Measurements from ENCODE around the gene EIF2B4.
A peak's percentile ranks its signal among the peaks of the same experiment; 100 is the strongest.

EIF2B4 gene

DNA sequence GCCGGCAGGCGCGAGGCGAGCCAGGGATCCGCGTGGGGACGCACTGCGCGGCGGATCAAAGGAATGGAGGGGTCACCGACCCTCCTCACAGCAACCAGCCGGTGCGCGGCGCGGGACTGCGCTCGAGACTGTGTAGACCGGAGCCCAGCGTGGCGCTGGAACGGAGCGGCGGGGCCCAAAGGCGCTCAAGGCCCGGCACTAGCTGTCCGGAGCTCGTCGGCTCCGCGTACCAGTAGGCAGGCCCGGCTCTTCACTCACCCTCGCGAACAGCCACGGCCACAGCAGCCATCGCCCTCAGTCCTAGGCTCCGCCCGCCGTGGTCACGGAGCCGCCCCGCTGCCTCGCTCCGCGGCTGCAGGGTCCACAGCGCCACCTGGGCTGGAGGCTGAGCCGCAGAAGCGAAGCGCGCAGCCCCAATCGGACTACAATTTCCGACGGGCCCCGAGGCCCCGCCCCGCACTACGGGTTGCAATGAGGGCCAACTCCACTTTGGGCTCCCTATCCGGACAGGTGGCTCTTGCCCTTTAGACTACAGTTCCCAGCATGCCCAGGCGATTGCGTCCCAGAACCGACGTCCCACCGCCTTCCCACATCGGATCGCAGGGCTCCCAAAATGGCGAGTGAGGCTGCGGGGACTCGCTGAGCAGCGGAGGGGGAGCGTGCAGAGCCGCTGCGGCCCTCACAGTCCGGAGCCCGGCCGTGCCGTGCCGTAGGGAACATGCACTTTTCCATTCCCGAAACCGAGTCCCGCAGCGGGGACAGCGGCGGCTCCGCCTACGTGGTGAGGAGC is at the start of gene EIF2B4, which contains the start of gene SNX17:
Gene EIF2B4 (minus strand): TSS at position 313 of the 790 bp plus-strand sequence. CDS start 24 bp downstream, at position 289.
Gene SNX17 (plus strand): TSS at position 591 of the 790 bp plus-strand sequence. CDS start 128 bp downstream, at position 719.
- DNase-seq (ENCODE audit: low spot score): peak; percentile 99

DNA sequence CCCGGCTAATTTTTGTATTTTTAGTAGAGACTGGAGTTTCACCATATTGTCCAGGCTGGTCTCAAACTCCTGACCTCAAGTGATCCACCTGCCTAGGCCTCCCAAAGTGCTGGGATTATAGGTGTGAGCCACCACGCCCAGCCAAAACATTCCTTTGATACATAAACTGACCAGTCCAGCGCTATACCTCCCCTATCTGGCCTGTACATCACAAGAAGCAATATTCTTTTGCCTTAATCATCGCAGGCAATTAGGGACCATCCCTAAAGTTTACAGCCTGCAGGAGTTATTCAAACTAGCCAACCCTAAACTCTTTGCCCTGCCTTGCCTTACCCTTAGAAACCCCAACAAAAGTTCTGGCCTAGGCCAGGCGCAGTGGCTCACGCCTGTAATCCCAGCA is 46.0 kb upstream of the EIF2B4 start:
- no peak for DNase-seq (ENCODE audit: low spot score)

DNA sequence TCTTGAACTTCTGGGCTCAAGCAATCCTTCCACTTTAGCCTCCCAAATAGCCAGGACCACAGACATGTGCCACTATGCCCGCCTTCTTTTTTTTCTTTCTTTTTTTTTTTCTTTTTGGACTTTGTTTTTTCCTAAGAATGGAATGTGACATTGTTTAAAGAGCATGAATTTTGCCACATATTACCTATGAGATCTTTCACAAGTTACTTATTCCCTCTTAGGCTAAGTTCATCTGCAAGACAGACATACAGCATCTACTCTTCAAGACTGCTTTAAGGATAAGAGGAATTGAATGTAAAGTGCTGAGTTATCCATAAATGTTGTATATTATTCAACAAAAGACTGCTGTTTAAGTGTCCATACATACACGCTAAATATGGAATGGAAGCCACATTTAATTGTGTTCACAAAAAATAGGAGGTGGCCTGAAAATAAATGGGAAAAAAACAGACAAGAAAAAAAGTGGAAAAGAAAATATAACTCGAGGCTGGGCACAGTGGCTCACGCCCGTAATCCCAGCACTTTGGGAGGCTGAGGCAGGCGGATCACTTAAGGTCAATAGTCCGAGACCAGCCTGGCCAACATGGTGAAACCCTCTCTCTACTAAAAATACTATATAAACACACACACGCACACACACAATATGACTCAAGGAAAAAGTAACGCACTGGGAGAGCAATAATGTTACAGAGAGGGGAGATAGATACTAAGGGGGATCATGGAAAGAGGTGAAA is 42.4 kb upstream of the EIF2B4 start:
- DNase-seq (ENCODE audit: low spot score): no peak

GRCh38 chr2:27409321-27410073 is 39.4 kb upstream of the EIF2B4 start, which contains the start of gene PPM1G:
PPM1G (minus strand) TSS chr2:27409591; CDS start chr2:27409422, 169 bp downstream.
- DNase-seq (ENCODE audit: low spot score): peak; percentile 96

- peak; percentile 30 for DNase-seq (ENCODE audit: low spot score)
Measured at GRCh38 chr2:27408601-27409320, 38.6 kb upstream of the EIF2B4 start.

- peak; percentile 53 for DNase-seq (ENCODE audit: low spot score)
Measured at GRCh38 chr2:27407798-27408491, 37.8 kb upstream of the EIF2B4 start.

GRCh38 chr2:27400348-27401135 is 30.4 kb upstream of the EIF2B4 start:
- DNase-seq (ENCODE audit: low spot score): no peak

GRCh38 chr2:27398962-27399361 is 28.8 kb upstream of the EIF2B4 start:
- DNase-seq (ENCODE audit: low spot score): no peak

DNA sequence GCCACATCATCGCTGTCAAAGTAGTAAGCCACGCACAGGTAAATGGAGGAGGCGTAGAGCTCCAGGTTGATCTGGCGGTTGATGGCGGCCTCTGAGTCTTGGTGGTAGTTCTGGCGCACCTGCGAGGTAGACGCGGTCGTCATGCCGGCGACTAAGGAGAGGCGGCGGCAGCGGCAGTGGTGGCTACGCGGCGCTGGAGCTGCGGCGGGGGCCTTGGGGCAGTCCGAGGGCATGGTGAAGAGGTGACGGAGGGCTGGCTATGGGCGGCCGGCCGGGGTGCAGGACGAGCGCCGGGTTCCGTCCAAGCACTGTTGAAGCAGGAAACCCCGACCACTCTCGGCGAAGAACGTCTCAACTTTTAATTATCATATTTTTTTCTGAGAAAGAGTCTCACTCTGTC is 23.1 kb upstream of the EIF2B4 start:
- DNase-seq (ENCODE audit: low spot score): no peak

DNA sequence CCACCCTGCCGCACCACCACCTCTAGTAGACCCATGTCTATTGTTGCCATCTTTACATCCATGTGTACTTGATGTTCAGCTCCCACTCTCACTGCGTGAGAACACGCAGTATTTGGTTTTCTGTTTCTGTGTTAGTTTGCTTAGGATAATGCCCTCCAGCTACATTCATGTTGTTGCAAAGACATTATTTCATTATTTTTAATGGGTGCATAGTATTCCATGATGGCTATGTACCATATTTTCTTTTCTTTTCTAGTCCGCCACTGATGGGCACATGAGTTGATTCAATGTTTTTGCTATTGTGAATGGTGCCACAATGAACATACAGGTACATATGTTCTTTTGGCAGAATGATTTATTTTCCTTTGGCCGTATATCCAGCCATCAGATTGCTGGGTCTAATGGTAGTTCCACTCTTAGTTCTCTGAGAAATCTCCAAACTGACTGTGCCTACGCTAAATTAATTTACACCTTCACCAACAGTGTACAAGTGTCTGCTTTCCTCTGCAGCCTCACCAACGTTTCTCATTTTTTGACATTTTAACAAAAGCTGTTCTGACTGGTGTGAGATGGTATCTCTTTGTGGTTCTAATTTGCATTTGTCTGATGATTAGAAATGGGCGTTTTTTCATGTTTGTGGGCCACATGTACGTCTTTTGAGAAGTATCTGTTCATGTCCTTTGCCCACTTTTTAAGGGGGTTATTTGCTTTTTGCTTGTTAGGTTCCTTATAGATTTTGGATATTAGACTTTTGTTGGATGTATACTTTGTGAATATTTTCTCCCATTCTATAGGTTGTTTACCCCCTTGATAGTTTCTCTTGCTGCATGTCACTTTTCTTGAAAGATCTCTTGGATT is 20.9 kb upstream of the EIF2B4 start:
- DNase-seq (ENCODE audit: low spot score): no peak

GRCh38 chr2:27381577-27382181 is 11.5 kb upstream of the EIF2B4 start:
- DNase-seq (ENCODE audit: low spot score): no peak

GRCh38 chr2:27380626-27381545 is 10.7 kb upstream of the EIF2B4 start, which contains the start of gene ZNF513:
ZNF513 (minus strand) TSS chr2:27380734; CDS start chr2:27380526, 208 bp downstream.
- no peak for DNase-seq (ENCODE audit: low spot score)

DNA sequence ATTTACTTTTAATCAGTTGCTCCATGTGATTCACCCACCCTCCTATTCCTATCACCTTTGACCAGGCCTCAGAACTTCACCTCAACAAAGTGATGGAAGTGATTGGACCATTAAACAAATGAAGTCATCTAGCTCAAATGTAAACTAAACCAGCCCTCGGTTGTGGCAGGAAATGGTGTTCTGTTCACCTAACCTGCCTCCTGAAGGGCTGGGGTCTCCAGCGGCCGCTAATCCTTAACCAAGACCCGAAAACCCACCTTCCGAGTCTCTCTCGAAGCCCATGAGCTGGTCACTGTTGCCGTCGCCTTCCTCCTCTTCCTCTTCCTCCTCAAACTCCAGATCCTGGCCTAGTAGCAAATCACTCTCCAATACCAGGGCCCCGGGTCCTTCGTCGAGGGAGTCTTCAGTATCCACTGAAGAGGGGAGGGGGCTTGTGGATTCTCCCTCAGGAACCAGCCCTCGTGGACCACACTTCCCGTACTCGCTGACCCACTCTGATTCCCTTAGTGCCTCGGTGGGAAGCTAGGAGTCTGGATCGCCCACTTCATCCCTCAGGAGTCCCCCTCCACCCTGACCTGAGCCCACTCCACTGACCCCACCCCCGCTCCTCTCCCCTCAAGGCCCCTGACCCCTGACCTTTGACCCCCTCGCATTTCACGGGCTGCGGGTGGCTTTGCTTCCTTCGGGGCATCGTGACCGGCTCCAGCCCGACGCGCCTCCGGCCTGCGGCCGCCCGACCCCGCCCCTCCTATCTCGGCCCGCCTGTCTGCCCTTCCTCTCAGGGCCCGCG is 9.9 kb upstream of the EIF2B4 start:
- no peak for DNase-seq (ENCODE audit: low spot score)

DNA sequence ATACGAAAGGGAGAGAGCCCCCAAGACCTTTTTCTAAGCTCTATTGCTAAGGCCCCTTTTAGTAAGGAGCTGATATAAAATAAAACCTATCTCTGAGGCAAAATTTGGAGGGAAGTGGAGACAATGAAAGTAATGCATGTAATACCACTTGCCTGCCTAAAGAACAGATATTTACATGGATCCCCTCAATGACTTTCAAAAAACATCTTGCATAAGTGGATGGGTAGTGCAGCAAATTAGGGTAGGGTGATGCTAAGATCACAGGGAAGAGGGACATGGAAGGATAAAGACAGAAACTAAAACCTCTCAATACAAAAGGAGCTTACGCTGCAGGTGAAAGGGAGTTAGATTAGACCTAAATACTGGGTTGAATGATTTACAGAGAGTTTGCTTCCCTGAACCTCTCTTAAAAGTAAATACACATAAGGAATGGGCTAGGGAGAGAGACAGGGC is 9.3 kb upstream of the EIF2B4 start:
- DNase-seq (ENCODE audit: low spot score): no peak

DNA sequence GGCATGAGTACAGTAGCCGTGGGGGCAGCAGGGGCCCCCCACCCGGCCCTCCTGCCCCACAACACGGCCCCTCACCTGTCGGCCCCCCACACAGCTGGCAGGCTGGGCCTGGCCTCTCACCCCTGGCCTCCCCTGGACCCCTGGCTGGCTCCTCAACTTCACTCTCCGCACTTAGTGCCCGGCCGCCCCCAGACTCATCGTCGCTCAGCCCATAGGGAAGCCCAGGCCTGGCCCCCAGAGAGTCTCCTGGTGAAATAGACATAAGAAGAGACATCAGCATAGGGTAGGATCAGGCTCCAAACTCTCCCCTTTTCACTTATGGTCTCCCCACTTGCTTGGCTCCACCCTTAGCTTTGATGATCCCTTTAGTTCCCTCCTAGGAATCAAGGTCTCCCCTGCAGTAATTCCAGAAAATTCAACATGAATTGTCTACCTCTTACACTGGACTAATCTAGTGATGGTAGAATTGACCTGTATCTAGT is 8.7 kb upstream of the EIF2B4 start:
- DNase-seq (ENCODE audit: low spot score): no peak

- DNase-seq (ENCODE audit: low spot score): no peak
Measured at GRCh38 chr2:27378096-27378808, 8.1 kb upstream of the EIF2B4 start.

Measured in LoVo (cell line).